HG02588 (cell line): Measurements from ENCODE around the gene PBXIP1.
"Not testable (repeated sequence)": the region's sequence is repeated elsewhere in the genome, so short reads cannot be mapped to it uniquely, and the experiment has no call there.

ENCODE experiments used
- ATAC-seq: cut with Tn5 transposase; IDR thresholded peaks from one replicate; pipeline ENCODE4 v1.9.1; 2021; ENCODE audit warnings: mild to moderate bottlenecking, moderate library complexity; ENCODE audit not compliant: unreplicated experiment

PBXIP1 gene

DNA sequence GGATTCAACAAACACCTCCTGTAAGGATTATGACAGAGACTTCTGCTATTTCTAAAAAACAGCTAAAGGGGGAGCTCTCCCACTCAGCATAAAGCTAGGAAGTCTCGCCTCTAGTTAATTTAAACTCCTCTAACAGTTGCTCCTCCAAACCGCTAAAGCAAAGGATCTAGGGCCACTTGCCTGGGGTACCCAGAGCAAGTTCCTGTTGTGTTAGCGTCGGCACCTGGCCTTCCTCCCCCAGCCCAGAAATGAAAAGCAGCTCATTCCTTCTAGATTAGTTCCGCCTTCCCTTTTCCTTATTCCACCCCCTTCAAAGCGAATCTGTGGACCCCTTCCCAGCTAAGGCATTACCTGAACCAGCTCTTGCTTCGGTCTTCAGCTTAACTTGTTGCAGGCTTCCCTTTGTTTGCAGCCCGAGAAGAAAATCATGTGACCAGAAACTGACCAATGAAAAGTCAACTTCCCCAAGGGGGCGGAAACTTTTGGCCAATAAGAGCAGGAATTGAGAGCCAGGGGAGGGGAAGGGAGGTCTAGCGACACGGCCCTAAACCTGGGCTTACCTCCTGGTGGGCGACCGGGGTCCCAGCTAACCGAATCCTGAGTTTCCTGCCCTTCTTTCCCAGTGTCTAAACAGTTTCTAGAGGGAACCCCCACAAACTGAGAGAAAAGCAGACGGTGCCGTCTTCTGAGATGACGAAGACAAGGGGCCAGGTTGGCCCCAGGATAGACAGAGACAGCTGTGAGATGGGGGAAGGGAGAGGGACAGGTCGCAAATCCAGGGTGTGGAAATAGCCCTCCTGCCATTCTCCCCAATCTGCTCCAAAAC, at the start of gene PBXIP1:
Gene PBXIP1 (minus strand): TSS at position 382 of the 826 bp plus-strand sequence. CDS start 2,378 bp downstream, outside the sequence.
- ATAC-seq, result peak; percentile 59

GRCh38 chr1:155005076-155006011, 49.4 kb upstream of the PBXIP1 start:
- ATAC-seq, result no peak

DNA sequence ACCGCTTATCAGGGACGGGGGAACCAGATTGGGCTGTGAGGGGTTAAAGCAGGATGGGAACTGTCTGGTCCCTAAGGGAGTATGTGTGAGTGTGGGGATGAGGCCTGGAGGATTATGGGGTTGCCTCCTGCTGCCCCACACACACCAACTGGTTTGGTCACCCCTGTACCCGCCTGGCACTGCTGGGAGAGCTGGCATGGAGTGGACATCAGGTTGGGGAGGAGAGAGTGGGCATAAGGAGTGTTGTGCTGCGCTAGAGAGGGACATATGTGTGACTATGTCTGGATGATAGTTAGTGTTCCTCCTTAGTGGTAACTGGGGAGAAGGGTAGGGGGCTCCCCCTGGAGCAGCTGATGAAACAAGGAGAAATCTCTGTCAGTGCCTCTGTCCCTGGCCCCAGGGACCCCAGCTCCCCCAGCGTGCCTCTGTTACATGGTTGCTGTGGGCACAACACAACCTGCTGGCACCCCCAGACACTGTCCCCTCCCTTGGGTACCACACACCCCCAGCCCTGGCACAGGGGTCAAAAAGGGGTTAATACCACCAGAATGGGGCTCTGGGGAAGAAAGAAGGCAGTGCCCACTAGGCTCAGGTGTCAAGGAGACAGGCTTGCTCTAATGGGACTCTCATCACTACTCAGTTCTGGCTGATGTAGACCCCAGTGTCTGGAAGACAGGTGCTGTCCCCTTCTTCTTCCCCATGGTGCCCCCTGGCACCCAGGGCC, 48.6 kb upstream of the PBXIP1 start:
- no peak for ATAC-seq

DNA sequence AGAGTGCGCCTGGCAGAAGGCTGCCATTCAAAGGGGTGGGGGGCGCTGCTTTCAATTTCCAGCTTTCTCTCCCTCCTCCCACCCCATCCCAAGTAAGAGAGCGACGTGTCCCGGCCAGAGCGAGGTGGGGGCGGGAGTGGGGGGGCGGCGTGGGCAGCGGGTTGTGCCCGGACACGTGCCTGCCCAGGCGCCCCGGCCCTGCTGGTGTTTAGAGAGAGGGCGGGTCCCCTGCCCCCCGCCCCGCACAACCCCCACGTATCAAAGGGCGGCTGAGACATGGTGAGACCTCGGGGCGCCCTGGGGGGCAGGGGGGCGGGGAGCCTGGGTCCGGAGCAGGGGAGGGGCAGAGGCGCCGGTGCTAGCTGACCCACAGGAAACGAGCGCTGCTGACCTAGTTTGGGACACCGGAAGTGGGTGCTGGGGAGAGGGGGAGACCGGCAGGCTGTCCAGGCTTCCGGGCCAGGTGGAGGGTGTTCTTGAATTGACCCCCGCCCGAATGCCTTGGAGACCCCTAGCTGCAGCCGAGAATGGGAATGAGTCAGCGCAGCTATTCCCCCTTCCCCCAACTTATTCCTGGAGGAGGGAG, 48.0 kb upstream of the PBXIP1 start:
- ATAC-seq, result no peak

DNA sequence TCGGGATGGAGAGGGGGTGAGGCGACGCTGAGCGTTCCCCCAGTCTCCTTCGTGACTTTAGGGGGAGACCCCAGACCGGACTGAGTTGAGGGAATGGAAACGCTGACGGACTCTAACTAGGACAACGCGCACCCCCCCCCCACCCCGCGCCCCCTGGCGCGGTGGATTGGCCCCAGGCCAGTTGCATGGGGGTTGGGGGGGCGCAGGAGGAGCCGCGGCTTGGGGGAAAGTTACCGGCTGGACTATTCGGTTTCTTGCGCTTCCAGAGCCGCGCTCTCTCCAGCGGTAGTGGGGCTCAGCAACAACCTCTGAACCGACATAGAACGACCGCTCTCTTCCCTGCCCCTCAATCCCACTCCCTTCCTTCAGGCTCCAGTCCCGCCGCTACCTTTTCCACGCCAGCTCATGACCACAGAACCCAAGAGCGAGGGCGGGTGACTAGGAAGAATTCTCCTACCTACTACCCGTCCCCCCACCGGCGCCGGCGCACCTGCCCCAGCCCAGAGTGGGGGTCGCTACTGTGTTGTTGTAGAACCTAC, 47.4 kb upstream of the PBXIP1 start:
- ATAC-seq, result no peak

DNA sequence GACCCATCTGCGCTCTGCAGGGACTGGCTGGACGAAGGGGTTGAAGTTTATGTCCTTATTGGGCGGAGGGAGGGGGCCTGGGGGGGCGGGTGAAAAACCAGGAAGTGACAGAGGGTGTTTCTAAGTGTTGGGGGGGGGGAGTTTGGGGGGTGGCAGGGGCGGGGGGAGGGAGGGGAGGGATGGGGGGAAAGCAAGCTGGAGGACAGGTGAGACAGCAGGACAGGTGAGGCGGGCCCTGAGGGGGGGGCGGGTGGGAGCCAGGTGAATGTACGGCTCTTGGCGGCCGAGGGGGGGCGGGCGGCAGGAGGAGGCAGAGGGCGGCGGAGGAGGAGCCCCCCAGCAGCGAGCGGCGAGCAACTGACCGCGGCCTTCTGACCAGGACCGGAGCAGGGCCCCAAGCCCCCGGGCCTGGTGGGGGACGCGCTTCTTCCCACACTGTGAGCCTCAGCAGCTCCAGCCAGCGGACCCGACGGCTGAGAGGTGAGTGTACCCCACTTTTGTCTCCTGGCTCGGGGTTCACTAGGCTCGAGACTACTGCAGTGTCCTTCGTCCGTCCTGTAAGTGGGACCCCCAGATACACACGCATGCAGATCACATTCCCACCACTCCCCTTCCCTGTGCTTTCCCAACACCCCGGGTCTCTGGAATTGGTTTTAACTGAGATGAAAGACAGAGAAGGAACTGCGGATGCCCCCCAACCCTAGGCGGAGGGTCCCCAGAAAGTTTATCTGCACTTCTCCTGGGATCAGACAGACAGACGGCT, 46.7 kb upstream of the PBXIP1 start, which contains the start of gene ZBTB7B:
Gene ZBTB7B (plus strand): TSS at position 339 of the 763 bp plus-strand sequence. CDS start 11,859 bp downstream, outside the sequence.
- ATAC-seq, result no peak

DNA sequence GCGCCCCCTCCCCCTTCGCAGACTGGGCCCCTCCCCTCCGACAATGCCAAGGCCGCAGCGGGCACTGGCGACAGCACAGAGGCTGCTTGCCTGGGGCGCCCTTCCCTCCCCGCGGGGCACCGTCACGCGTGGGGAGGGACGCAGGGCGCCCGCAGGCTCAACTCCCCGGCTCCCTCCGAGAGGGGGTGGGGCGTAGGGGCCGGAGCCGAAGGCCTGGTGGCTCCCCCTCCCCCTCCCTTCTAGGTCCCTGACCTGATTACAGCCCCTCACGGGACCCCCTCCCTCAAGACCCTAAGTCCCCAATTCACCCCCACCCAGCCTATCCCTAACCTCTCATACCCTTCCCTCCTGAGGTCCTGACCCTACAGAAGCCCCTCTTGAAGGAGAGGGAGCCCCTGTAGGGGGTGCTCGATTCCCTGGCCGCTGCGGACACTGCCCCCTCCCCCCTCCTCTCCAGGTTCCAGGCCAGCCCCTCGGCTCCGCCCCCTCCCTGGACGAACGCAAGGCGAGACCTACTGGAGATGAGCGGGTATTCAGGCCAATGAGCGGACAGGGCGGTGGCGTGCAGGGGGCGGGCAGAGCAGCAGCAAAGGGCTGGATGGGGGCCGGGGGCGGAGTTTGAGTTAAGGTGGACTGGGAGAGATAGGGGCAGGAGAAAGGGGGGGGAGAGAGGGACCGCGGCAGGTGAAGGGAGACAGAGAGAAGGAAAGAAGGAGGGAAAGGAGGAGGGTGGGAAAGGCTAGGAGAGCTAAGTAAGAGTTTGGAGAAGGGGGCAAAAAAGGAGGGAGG, 46.0 kb upstream of the PBXIP1 start:
- ATAC-seq, result peak; percentile 54

DNA sequence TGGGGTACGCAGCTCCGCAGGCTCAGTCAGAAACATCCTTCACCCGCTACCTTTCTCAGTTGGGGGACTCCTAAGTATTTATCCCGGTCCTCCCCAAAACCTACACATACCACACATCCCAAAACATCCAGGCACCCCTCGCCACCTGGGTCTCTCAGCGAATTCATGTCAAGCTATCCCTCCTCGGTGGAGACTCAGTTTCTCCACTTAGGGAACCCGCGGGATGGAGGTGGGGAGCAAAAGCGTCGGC, 45.5 kb upstream of the PBXIP1 start:
- ATAC-seq, result no peak

DNA sequence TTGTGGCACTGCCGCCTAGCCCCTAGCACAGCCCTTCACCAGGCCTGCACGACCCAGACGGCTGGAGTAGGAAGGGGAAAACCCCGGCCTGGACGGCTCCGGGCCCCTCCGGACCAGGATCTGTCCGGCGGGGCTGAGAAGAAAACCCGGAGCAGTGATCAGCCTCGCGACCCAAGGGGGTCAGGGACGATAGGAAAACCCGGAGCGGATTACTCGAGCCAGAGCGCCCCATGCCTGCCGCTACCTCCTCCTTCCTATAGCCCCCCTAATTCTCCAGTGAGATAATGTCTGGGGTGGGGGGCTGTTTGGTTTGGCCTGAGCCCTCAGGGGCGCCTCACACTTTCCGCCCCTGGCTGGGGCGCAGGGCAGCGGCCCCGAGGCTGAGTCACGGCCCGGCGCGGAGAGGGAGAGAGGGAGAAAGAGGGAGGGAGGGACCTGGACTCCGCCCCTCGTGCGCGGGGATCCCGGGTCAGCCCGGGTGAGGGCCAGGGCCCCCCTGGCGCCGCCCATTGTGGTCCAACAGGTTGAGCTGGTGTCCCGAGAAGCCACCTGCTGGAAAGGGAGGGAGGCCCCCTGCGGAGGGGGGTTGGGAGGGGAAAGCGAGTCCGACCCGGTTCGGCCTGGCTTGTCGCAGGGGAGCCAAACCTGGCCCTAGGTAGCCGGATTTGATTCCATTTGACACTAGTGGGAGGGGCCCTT, 45.0 kb upstream of the PBXIP1 start:
- ATAC-seq, result peak; percentile 42

GRCh38 chr1:155000411-155000725, 44.5 kb upstream of the PBXIP1 start:
- no peak for ATAC-seq

- no peak for ATAC-seq
These were observed 43.9 kb upstream of the PBXIP1 start for GRCh38 chr1:154999571-155000410.

DNA sequence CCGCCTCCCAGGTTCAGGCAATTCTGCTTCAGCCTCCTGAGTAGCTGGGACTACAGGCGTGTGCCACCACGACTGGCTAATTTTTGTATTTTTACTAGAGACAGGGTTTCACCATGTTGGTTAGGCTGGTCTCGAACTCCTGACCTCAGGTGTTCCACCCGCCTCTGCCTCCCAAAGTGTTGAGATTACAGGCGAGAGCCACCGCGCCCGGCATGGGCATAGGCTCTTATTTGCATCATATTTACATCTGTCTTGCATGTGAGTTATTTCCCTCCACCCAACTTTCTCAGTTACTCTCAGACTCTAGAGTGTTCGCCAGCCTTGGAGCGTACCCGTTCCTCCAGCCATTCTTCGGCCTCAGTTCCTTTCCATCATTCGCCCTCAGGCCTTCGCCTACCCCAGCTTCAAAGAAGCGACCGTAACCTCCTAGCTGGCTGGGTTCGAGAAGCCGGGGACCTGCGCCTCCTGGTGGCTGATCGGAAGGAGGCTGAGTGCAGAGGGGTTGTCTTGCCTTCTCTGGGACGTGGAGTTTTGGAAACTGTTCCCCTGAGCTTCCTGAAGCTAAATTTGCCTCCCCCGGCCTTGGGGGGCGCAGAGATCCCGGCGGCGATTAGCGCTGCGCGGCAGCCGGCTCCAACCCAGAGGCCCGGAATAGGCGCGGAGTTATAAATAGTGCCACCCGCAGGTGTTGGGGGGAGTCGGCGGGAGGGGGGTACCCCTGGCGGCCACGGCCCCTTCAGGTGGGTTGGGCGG, 43.1 kb upstream of the PBXIP1 start:
- ATAC-seq, result no peak

DNA sequence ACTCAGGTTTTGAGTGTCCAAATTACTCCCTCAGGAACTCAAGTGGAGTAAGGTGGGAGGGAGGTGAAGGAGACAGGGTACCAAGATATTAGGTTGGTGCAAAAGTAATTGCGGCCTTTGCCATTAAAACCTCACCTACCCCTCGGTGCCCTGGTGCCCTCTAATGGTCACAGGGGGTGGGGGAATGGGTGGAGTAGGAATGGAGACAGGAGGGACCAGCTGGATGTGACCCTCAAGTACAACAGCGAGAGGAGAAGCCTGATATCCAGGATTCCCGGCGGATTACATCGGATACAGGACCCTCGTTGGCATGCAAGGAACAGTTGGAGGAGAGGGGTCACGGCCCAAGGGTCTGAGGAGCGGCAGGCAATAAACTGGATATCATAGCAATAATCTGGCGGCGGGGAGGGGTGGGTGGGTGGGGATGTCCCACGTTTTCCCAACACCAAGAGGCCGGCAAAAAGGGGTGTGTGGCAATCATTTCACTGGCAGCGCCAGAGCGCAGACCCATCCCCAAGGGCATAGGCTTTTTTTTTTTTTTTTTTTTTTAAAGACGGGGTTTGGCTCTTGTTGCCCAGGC, 42.4 kb upstream of the PBXIP1 start:
- ATAC-seq, result no peak

GRCh38 chr1:154996966-154997701, 41.2 kb upstream of the PBXIP1 start:
- ATAC-seq, result no peak

DNA sequence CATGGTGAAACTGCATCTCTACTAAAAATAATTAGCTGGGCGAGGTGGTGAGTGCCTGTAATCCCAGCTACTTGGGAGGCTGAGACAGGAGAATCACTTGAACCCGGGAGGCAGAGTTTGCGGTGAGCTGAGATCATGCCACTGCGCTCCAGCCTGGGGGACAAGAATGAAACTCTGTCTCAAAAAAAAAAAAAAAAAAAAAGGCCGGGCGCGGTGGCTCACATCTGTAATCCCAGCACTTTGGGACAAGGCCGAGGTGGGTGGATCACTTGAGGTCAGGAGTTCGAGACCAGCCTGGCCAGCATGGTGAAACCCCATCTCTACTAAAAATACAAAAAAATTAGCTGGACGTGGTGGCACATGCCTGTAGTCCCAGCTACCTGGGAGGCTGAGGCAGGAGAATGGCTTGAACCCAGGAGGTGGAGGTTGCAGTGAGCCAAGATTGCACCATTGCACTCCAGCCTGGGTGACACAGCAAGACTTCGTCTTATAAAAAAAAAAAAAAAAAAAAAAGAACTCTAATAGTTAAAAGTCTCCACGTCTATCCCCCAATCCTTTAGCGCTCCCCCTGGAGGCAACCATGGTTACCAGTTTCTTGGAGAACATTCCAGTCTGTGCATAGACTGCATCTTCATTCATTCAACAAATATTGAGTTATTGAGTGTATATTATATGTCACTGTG, 39.5 kb upstream of the PBXIP1 start:
- not testable (repeated sequence) for ATAC-seq
